Hepatocyte (in vitro differentiated cells): ENCODE measurements around the gene UBR3.

Source experiments
- EZH2phosphoT487 ChIP-seq: fragments of 200-600 bp; sonication (generic); IDR thresholded peaks from one replicate; pipeline ENCODE4 v1.6.1; 2018; ENCODE audit warnings: antibody characterized with exemption, mild to moderate bottlenecking, low read depth, moderate library complexity; ENCODE audit not compliant: unreplicated experiment, severe bottlenecking
- TF ChIP-seq, protein P1 (sequence below): fragments of 200-600 bp; sonication (generic); IDR thresholded peaks from 2 replicates; pipeline ENCODE4 v1.5.1; 2016; ENCODE audit warnings: antibody characterized with exemption, mild to moderate bottlenecking; ENCODE audit not compliant: poor library complexity

DNA sequence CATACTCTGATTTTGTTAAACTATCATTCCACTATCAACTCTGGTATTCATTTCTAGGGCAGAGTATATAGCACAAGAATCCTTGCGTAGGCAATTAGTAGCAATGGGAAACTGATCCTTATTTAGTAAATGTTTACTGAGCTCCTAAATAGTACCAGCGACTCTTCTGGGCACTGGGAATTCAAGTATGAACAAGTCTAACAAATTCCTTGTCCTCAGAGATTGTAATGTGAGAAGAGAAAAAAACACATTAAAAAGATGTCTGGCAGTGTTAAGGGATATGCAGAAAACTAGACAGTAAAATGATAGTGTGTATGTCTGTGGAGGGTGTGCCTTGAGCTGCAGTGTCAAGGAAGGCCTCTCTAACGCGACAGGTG, 3.3 kb upstream of the UBR3 start:
- TF ChIP-seq, protein P1, sequence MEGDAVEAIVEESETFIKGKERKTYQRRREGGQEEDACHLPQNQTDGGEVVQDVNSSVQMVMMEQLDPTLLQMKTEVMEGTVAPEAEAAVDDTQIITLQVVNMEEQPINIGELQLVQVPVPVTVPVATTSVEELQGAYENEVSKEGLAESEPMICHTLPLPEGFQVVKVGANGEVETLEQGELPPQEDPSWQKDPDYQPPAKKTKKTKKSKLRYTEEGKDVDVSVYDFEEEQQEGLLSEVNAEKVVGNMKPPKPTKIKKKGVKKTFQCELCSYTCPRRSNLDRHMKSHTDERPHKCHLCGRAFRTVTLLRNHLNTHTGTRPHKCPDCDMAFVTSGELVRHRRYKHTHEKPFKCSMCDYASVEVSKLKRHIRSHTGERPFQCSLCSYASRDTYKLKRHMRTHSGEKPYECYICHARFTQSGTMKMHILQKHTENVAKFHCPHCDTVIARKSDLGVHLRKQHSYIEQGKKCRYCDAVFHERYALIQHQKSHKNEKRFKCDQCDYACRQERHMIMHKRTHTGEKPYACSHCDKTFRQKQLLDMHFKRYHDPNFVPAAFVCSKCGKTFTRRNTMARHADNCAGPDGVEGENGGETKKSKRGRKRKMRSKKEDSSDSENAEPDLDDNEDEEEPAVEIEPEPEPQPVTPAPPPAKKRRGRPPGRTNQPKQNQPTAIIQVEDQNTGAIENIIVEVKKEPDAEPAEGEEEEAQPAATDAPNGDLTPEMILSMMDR = no peak
- TF ChIP-seq EZH2phosphoT487 = no peak
